Stimulated activated CD8-positive, alpha-beta memory T cell treated with anti-CD3 and anti-CD28 coated beads, Interleukin-7, amount 100 ng/mL, for 1 hour (primary cell): ENCODE data around the gene STIM2.
"Not testable (repeated sequence)": the region's sequence is repeated elsewhere in the genome, so short reads cannot be mapped to it uniquely, and the experiment has no call there.

ENCODE experiments used
- DNase-seq, 2 donors: peaks; one replicate each; pipeline ENCODE4 v3.0.0-alpha.2; 2020; ENCODE audit warnings: low read depth in 2 of 2

The STIM2 gene

DNA sequence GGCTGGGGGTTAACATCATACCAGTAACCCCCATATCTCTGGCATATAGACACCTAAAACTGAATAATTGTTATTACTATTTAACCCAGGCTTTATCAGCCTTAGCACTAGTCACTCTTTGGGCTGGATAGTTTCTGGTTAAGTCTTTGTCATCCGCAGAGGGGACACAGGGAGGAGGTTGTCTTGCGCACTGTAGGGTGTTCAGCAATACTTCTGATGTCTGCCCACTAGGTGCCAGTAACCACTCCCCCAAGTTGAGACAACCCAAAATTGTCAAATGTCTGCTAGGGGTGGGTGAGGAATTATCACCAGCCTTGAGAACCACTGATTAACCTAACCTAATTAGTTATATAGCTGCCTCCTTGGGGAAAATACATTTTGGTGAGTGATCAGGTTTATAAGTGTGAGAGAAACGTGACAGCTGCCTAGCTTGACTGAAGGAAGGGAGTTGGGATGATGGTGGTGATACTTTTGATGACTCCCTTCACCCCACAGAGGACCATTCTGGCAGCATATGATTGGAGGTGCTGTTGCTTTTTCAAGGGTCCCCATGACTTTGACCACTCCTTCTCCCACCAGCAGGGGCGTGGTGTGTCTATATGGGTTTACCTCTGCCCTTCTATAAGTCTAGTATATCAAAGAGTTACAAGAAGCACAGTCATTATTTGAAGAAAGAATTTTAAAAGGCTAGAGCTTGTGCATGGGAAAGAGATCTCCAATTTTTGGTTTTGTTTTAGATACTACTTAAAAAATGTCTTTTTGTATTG is 140.9 kb downstream of the STIM2 start:
- no peak for DNase-seq

DNA sequence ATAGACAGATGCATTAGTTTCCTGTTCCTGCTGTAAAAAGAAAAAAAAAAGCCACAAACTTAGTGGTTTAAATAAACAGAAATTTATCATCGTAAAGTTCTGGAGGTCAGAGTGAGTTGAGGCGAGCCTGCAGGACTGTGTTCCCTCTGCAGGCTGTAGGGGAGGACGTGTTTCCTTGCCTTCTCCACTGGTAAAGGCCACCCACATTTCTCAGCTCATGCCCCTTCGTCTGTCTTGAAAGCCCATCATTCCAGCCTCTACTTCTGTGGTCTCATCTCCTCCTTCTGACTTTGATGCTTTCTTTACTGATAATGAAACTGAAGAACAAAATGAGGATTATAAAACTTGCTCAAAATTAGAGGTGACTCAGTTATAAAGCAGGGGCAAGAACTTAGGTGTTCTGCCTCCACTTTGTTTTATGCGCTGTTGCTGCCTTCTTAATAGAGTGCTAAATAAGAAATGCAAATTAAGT is 143.0 kb downstream of the STIM2 start:
- no peak for DNase-seq

DNA sequence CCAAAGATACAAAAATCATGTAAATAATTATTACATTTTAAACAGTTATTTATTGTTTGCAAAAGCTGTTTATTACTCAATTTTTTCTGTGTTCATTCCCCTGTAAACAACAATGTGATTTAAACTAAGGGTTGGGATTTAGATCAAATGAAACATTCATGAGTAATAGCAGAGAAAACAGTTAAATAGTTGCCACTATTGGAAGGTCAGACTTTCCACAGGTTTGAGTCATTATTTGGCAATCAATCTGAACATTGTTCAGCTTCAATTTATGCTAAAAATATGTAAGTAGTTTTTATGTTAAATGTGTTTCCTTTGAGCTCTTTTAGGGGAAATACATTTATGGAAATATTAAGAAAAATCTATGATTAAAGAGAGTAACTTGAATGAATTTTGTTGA is 144.9 kb downstream of the STIM2 start:
- DNase-seq = no peak

DNA sequence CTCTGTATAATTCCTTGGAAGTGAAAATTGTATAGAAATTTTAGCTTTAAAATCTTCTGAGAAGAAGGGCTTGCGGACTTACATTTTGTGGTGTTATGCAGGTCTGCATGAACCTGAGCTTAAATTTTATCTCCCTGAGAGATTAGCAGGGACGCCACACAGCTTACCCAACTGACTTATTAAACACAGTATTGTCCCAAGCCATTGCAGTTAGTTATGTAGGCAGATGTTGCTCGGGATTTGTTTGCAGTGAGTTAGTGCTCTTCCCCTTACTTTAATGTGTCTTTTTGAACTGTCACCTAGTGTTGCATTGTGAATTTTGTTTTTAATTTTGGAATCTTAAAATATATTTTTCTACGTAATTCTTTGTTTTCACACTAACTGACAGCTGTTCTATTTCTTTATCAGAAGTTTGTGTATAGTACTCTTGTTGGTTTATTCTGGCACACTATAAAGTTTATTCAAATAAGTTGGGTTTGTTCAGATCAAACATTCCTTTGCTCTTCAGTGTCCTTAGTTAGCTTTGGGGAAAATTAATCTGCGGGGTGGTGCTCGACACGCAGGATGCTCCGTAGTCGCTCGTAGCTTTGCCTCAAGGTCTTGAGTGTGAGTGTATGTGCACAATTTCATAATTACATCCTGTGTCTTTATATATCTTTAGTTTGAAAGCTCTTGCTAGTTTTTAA is 145.4 kb downstream of the STIM2 start:
- no peak for DNase-seq

DNA sequence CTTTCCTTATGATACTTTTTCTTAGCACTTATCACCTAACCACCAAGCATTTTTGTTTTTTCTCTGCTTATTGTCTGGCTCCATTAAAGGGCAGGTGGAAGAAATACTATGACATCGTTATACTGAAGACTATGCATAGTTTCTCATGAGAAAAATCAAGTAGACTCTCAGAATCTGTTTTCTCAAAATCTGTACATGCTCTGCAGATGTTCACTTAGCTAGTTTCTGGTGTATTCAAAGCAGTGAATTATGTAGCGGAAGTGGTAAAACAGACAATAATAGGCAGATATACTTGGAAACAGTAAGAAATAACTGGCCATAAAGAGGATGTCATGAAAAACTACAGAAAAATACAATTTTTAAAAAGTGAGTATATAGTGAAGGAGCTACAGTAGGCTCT is 146.0 kb downstream of the STIM2 start:
- no peak for DNase-seq

DNA sequence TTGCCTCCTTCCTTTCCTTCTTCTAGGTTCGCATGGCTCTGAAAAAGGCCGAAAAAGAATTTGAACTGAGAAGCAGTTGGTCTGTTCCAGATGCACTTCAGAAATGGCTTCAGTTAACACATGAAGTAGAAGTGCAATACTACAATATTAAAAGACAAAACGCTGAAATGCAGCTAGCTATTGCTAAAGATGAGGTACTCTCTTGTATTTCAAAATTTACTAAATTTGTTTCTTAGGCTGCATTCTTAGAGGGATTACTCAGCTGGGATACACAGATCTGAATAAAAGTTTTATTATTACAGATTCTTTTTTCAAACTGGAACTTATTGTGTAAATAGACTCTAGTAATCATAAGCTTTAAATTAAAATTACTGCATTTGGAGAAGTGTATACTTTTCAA is 146.9 kb downstream of the STIM2 start:
- DNase-seq = no peak

DNA sequence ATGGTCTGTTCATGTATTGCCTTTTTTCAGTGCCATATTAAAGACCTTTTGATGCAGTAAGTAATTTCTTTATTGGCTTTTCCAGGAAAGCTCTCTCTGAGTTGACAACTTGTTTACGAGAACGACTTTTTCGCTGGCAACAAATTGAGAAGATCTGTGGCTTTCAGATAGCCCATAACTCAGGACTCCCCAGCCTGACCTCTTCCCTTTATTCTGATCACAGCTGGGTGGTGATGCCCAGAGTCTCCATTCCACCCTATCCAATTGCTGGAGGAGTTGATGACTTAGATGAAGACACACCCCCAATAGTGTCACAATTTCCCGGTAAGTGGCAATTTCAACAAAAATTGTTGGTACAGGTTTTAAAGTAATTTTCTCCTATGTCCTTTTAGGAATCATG is 148.0 kb downstream of the STIM2 start:
- DNase-seq = no peak

DNA sequence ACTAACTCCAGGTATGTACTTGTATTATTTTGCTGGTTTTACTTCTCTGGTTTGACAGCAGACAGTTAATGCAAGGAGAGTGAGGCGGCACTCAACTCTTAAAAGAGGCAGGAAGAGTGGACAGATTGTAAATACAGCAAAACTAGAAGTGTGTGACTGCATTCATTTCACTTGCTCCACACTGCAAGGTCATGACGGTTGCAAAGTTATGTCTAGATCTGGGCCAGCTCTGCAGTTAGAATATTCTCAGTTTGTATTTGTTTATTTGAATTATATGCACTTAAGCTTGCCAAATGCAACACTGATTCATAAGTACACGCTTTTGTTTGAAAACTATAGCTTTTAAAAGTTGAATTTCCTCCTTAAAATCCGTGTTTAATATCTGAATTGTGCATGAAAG is 148.9 kb downstream of the STIM2 start:
- no peak for DNase-seq

DNA sequence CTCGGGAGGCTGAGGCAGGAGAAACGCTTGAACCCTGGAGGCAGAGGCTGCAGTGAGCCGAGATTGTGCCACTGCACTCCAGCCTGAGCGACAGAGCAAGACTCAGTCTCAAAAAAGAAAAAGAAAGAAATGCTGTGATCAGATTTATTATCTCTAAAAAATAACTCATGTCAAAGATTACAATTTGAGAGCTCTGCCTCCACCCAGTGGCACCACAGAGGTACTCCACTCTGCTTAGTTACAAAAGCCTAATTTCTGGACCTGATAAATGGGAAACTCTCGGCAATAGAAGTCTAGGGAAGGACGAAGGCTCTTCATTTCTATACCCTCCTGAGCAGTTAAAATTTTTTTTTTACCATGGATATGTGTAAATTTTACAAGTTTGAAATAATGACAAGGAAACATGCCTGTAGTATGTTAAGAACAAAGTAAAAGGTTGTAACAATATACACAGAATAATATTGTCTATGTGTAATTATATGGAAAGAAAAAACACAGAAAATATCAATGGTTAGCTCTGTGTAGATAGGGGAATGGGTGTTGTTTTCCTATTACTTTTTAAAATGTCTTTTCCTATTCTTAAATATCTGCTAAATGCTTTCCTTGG is 149.8 kb downstream of the STIM2 start:
- peak; percentile 20 to 27 for DNase-seq

DNA sequence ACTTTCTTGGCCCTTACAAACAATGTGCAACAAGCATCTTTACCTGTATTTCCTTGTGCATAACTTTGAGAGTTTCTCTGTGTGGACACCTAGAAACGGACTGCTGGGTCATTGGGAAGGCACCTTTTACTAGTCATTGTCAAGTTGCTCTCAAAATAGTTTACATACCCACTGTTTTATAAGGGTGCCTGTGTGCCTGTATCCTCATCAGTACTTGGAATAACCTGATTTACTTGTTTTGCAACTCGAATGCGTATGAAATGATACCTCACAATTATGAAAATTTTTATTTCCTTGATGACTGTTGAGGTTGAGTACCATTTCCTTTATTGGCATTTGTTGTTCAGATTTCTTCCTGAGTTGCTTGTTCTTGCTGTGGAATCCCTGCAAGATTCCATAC is 150.8 kb downstream of the STIM2 start:
- no peak for DNase-seq

DNA sequence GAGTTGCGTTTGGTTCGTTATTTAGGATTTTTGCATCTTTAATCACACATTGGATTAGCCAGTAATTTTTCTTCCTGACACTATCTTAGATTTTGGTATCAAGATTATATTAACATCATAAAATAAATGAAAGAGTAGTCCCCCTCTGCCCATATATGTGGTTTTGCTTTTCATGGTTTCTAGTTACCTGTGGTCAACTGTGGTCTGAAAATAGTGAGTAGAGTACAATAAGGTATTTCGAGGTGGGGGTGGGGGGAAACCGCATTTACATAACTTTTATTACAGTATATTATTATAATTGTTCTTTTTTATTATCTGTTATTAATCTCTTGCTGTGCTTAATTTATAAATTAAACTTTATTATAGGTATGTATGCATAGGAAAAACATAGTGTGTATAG is 152.4 kb downstream of the STIM2 start:
- DNase-seq = no peak

DNA sequence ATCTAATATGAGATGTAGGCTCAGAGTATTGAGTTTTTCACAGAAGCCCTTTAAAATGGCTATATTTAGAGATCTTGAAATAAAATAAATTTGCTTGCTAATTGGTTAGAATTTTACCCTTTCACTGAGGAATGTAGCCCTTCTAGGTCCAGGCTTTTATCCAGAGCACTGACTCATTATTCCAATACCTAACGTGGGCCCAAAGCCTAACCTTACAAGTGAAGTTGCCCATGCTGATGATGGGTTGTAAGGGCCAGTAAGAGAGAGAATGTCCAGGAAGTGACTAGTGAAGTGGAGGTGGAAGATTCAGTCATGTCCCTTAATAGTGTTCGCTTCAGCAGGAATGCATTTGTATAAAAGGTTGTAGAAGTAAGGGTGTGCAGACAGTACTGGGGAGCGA is 155.9 kb downstream of the STIM2 start:
- no peak for DNase-seq

DNA sequence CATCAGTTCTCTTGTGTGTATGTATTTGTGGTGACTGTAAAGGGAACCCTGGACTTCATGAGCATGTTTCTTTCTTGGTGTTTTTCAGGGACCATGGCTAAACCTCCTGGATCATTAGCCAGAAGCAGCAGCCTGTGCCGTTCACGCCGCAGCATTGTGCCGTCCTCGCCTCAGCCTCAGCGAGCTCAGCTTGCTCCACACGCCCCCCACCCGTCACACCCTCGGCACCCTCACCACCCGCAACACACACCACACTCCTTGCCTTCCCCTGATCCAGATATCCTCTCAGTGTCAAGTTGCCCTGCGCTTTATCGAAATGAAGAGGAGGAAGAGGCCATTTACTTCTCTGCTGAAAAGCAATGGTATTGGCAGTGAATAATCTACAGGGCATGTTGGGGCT is 157.0 kb downstream of the STIM2 start:
- no peak for DNase-seq

DNA sequence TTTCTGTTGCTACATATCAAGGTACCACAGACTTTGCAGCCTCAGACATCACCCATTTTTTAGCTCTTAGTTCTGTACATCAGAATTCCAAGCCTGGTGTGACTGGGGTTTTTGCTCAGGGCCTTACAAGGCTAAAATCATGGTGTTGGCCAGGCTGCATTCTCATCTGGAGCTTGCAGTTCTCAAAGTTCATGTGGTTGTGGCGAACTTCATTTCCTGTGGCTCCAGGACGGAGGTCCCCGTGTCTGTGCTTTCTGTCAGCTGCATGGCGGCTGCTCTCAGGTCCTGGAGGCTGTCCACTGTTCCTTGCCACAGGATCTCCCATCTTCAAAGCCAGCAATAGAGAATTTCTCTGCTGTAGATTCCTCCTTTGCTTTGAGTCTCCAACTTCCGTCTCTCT is 157.4 kb downstream of the STIM2 start:
- no peak for DNase-seq

DNA sequence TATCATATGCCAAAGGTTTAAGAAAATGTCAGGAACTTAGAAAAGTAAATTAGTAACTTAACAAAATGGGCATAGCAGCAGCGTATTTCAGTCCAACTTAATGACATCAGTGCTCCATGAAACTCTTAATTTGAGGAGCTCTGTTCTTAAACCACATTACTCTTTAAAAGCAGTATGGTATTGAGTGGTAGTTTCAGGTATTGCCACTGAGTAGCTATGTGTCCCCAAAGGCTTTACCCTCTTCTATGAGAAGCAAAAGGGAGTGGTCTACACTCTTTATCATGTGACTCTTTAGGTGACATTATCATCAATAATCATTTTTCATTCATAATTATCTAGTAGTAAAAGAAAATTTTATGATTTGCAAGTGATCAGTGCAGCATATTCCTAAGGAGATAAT is 158.3 kb downstream of the STIM2 start:
- DNase-seq = no peak

DNA sequence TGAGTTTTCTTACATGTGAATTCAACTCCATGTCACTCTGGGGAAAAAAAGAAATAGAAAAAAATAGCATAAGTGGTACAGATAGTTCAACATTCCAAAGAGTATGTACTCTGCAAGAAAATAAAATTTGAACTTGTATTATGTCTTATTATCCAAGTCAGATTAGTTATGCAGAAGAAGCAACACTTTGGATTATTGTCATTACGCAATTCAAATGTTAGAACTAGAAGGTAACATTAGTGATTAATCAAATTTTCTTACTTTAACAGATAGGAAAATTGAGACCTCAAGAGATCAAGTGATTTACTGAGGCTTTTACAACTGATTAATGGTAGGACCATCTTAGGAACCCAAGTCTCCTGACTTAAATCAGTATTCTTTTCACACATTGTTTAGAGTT is 159.1 kb downstream of the STIM2 start:
- no peak for DNase-seq

DNA sequence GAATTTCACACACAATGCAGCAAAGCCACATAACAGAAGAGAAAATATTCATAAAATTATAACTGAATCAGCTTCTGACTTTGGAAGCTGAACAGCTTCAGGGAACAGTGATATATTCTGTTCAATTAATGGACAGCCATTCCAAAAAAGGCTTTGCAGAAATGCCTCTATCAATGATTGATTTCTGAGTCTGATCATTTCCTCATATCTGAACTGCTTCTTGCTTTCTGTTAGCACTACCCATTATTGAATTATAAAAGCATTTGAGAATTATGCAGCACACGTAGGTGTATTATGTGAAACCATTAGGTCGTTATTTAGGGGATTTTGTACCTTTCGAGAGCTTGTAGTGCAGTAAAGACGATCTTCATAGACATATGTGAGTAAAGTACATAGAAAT is 159.6 kb downstream of the STIM2 start:
- no peak for DNase-seq

DNA sequence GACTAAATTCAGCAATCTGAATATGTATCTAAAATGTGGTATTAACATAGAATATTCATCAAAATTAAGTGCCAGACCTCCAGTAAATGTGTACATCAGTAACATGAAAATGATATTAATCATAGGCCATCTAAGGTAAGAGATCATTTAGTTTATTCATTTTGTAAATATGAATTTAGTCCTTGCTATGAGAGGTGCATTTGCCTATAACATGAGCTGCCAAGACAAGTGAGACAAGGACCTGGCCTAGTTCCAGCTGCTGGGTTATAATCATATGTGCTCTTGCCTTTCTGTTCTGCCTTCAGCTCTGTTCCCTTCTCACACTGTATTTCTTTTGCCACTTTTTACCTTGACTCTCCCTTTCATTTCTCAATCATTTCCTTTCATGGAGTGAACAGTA is 160.0 kb downstream of the STIM2 start:
- no peak for DNase-seq

DNA sequence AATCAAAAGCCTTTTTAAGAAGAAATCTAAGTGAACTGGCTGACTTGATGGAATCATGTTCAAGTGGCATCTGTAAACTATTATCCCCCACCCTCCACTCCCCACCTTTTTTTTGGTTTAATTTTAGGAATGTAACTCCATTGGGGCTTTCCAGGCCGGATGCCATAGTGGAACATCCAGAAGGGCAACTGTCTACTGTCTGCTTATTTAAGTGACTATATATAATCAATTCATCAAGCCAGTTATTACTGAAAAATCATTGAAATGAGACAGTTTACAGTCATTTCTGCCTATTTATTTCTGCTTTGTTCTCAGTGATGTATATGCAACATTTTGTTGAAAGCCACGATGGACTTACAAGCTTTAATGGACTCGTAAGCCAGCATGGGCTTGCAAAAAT is 162.3 kb downstream of the STIM2 start:
- no peak for DNase-seq

DNA sequence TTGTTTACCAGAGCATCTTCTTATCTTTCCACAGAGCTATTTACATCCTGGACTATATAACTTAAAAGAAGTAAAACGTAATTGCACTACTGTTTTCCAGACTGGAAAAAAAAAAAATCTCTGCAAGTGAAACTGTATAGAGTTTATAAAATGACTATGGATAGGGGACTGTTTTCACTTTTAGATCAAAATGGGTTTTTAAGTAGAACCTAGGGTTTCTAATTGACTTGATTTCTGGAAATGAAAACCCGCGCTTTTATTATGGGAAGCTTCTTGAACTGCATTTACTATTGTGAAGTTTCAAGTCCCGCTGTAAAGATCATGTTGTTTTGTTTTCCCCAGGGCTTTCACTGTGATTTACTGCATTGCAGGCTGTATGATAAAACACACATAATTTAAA is 162.7 kb downstream of the STIM2 start:
- DNase-seq = no peak

DNA sequence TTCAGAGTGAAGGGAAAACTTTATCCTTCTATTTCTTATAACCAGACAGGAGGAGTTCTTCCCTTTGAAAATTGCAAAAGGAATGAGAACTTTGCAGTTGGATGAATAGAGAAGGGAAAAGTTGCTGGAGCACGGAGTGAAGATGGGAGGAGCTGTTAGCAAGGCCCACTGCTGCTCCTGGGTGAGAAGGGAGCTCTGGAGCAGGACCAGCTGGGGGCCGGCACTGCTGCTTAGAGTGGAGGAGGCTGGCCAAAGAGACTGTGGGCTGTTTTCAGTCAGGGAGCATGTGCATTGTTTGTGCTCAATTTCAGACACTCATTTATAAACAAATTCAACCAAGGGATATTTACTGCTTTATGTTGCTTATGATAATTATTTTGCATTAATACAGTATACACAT is 164.2 kb downstream of the STIM2 start:
- DNase-seq = no peak

DNA sequence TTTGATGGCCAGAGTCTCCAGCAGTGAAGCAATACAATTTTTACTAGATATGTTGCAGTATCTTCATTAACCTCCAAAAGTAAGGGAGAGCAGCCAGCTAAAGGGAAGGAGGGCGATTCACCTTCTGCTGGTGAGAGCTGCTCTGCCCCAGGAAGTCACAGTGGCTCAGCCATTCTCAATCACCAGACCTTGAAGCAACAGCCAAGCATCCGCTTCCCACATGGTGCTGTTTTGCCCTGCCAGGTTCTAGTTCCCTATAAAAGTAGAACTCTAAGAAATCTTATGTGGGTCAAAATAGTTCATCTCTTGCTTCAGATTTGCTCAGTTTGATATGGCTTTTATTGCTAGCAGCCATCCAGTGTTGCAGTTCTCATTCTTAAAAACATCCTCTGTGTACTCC is 166.8 kb downstream of the STIM2 start:
- no peak for DNase-seq

DNA sequence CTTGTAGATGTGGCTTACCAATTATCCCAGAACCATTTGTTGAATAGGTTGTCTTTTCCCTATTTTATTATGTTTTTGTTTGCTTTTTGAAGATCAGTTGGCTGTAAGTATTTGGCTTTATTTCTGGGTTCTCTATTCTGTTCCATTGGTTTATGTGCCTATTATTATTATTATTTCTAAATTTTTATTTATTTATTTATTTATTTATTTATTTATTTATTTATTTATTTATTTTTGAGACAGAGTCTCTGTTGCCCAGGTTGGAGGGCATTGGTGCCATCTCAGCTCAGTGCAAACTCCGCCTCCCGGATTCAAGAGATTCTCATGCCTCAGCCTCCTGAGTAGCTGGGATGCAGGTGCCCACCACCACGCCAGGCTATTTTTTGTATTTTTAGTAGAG is 174.5 kb downstream of the STIM2 start:
- not testable (repeated sequence) for DNase-seq
